HG03159 (cell line): ENCODE data around the gene RAP1GAP2.
A peak's percentile ranks its signal among the peaks of the same experiment; 100 is the strongest.
"Not testable (repeated sequence)": the region's sequence is repeated elsewhere in the genome, so short reads cannot be mapped to it uniquely, and the experiment has no call there.

Experiments
- ATAC-seq: cut with Tn5 transposase; IDR thresholded peaks from one replicate; pipeline ENCODE4 v1.9.1; 2021; ENCODE audit warnings: mild to moderate bottlenecking, moderate library complexity; ENCODE audit not compliant: unreplicated experiment

The RAP1GAP2 gene

DNA sequence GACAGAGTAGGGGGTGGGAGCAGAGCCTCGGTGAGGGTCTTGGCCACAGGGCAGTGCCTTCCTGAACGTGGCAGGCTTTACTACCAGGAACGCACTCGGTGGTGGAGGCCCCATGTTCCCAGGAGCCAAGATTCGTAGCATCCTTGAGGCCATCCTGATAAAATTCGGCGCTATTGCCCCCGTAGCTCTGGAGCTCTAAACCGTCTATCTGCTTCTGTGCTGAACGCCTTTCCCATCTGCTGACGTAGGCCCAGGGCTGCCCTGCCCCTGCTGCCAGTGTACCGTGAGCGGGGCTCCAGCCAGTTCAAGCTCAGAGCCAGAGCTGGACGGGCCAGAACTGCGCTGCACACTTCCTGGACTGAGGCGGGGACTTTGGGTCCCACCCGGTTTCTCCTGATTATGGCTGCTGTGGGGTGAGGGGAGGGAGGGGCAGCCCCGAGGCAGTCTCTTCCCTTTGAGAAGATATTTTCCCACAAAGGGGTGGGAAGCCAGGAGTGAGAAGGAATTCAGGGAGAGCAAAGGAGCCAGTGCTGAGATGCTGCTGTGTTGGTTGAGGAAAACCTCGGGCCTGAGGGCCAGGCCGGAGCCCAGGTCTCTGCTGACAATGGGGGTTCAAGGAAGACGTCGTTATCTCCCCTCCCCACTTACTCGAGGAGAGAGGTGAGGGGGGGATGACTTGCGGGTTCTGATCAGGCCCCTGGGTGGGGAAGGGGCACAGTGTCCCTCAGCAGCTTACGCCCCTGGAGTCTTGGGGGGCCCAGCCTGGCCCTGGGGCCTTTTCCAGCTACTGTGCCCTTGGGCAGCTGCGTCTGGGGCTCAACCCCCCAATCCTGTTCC is 237.7 kb downstream of the RAP1GAP2 start:
- no peak for ATAC-seq

DNA sequence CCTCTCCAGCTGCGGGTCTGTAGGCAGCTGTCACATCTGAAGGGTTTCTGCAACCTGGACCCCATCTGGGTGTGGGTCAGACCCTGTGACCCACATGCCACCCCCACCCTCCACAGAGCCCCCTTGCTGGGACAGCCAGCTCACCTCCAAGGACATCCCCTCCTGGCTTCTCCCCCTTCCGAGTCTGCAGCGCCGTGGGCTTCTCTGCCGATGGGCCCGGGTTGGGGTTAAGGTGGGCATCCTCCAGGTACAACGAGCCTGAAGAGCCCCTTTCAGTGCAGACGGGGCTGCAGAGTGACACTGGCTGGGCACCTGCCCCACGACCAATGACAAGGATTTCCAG is 238.3 kb downstream of the RAP1GAP2 start:
- ATAC-seq: no peak

DNA sequence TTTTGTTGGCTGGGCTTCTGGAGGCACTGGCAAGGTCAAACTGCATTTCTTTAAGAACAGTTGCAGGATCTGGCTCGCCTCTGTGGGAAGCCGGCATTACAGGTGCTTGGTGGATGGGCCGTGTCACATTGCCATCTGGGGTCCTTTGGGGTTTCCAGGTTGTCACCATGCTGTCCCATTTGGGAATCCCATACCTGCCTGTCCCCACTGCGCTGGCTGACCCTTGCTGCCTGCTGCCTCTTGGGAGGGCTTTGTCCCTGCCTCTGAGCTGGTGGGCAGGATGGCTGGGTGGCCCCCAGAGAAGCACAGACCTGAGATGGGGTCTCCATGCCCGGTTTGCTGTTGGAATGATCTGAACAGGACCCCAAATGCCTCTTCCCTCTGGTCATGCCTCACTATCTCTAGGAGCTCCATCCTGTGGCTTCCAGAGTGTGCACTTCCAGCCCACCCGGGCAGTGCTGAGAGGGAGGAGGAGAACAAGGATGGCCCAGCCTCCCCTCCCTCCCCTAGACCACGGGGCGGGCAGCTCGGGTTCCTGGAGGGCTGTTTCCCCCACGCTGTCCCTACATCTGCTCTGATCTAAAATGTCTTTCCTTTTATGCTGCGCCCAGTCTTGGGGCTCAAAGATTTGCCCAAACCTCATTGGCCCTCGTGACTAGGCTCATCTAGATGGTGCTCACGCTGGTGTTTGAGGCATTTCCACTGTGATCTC is 239.2 kb downstream of the RAP1GAP2 start:
- ATAC-seq: no peak

DNA sequence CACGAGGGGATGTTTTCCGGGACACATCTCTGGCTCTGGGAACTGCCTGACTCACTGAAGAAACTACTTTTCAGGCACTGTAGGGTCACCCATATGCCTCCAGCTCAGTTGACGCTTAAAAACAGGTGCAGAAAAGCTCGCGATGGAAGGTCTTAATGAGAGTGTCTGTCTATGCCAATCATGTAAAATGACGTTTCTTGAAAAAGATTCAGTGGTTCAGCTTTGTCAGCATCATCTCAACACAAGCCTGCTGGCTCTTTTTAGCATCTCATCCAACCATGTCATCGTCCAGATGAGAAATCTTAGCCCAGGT is 239.7 kb downstream of the RAP1GAP2 start:
- ATAC-seq: no peak

DNA sequence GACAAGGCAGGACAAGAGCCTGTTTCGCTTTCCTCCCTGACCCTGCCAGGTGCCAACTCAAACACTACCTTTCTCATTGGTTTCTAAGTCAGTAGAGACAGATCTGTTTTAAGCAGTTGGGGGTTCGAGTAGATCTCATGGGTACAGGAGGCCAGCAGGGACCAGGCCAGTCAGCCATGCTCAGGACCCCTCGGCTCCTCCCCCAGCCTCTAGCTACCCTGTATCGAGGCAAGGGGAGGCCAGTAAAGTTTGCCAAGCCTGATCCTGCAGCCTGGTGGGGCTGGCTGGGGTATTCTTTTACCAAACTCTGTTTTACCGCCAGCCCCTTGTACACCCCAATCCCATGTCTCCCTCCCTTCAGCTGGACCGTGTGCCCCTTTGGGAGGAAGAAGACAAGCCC is 240.6 kb downstream of the RAP1GAP2 start:
- no peak for ATAC-seq

DNA sequence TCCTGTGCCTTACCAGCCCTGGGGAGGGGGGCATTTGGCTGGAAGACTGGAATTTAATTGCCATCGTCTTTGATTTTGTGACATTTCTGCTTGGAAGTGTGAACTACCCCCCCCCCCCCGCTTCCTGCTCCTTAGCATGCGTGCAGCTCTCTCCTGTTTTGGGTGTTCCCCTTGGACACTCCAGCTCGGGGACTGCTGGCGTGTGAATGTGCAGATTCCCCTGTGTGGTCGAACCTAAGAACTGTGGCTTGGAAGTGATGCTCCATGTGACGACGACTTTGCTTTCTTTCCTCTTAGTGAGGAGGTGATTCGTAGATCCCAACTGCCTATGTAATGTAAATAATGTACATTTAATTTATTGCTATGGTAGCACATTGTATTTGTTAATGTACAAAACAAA is 241.0 kb downstream of the RAP1GAP2 start:
- ATAC-seq: no peak

DNA sequence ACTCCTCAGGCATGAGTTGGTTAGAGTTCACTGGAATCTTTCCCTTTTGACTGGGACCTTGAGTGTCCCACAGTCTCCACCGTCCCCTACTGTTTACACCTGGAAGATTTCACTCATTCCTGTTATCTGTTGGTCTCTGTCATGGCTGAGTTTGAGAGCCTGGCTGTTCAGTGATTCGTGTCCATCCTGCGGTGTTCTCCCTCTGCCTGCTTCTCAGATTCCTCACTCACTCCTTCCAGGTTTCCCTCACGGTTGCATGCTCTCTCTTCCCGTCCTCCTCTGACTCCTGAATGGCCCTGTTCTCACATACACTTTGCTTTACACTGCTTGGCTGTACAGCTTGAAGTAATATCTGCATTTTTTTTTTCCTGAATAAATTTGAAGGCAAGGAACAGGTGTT is 242.7 kb downstream of the RAP1GAP2 start:
- no peak for ATAC-seq

DNA sequence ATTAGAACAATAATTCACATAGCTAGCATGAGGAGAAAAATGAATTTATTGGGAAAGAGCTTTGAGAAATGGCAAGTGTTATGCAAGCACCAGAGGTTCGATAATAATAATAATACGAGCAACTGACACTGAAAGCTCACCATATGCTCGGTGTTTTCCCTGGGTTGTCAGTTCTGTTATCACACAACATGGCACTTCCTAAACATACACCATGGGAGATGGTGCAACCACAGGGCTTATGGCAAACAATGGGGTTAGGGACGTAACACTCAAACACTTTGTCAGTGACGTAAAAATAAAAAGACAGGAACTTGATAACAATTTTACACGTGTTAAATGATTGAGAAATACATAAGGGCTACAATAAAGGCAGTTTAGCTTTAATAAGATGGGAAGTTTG is 243.5 kb downstream of the RAP1GAP2 start:
- no peak for ATAC-seq

DNA sequence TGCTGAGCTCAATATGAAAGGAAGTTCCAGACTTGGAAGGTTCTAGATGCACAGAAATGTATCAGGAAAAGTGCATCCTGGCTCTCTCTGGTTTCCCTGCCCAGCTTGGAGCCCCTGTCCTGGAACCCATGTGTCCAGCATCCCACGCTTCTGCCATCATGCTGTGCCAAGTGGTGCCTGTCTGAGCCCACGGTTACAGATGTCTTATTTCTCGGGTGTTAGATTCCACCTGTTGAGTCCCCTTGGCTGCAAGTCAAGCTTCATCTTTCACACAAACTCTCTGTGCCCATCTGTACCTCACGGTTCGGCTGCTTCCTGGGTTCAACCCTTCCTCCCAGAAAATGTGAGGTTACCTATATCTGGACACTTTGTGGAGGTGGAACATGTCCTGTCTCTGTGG is 244.6 kb downstream of the RAP1GAP2 start:
- no peak for ATAC-seq

DNA sequence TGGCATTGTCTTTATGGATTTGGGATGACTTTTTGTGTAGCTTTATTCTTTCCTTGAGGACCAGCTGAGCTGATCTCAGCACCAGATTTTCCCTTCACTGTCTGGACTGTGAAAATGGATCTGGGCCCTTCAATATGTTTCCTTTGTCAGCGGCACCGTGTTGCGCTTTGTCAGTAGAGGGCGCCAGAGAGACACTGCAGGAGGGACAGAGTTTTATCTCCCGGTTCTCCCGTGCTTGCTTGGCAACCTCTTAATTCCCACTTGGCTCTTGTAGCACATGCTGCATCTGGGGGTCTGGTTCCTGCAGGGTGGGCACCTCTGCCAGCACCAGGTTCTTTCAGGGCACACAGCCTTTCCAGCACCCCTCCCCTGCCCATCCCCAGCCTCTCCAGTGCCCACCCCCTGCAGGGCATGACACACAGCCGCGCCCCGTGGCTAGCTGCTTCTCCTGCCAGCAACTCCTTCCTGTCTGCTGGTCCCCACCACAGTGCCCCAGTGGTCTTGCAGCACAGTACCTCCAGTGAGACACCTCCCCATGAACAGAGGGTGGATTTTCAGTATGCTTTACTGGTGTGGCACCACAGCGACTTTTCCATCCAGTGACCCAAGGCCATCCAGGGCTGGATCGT is 247.6 kb downstream of the RAP1GAP2 start:
- no peak for ATAC-seq

DNA sequence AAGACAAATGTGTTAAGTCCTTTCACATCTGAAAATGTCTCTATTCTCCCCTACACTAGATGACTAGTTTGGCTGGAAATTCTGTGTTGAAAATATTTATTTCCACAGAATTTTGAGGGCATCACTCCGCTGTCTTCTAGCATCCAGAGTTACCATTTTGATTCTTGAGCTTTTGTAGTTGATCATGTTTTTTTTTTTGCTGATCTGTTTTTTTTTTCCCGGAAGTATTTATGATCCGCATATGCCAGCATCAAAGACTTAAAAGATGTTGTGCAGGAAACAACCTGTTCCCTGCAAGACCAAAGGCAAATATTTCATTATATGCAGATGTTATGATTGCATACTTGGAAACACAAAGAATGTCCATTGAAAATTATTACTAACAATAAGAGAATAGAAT is 250.5 kb downstream of the RAP1GAP2 start:
- no peak for ATAC-seq

DNA sequence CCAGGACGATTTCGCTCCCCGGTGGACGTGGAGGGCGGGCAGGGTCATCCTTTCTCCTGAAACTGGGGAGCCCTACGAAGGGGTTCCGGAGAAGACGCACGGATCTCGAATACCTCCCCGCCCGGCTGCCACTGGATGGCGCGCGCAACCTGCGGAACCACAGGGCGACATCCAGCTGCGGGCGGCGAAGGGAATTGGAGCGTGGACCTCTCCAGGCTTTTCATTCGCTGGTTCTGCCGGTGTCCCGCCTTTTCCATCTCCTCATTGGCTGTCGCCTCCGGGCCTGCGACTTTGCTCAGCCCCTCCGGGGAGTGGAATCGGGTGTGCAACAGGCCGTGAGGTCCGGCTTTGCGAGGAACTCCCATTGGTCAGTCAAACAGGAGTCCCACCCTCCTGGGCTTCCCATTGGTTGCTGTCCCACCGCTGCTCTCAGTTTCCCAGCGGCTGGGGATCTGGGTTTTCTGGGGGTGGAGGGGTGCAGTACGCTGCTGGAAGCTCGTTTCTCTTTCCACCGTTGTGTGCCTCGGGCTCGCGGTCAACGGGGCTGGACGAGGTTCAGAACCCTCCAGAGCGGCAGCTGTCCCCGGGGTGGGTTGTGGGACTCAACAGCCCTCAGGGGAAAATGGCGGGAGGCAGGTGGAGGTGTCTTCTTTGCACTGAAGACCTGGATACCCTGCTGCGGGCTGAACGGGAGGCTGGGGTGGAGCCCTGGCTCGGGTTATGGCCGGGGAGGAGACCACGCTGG is 252.7 kb downstream of the RAP1GAP2 start:
- ATAC-seq: peak; percentile 97

DNA sequence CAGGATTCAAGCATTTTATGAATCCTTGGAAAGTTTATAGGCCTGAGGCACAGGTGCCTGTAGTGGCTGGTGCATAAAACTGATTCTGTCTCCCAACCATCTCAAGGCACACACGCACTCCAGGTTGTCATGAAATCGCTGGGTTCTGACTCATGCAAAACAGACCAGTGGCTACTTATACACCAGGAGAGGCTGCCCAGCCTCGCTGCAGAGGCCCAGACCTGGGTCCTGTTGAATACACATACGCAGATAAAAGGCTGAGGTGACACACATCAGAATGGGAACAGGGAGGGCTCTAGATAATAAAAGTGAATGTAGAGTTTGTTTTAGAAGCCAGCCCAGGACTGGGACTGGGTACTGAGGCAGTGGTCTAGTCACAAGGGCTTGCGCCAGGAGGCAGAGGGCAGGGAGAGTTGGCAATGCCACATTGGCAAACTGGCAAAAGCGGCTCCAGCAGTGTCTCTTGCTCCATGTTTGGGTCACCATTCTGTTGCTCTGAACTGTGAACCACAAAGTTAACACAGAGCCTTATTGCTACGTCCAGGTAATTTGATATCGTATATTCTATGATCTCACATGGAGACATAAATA is 253.6 kb downstream of the RAP1GAP2 start:
- no peak for ATAC-seq

DNA sequence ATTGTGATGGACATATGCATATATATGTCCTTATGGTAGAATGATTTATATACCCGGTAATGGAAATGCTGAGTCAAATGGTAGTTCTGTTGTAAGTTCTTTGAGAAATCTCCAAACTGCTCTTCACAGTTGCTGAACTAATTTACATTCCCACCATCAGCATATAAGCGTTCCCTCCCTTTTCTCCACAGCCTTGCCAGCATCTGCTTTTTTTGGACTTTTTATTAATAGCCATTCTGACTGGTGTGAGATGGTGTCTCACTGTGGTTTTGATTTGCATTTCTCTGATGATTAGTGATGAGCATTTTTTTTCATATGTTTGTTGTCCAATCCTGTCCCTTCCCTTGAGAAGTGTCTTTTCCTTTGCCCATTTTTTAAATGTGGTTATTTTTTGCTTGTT is 258.6 kb downstream of the RAP1GAP2 start:
- not testable (repeated sequence) for ATAC-seq

DNA sequence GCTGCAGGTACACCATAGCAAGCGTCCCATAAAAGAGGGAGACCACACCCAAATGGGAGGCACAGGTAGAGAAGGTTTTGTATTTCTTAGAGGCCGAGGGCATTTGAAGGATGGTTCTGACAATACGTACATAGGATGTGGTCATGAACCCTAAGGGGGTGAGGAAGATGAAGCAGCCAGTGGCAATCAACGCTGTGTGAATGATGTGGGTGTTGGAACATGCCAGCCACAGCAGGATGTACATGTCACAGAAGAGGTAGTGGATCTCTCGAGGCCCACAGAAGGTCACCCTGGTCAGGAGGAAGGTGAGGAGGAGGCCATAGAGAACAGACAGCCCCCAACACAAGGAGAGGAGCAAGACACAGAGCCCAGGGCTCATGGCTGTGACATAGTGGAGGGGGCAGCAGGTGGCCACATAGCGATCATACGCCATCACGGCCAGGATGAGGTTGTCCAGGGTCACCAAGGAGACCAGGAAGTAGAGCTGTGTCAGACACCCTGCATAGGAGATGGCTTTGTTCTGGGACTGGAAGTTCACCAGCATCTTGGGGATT is 266.7 kb downstream of the RAP1GAP2 start:
- not testable (repeated sequence) for ATAC-seq

DNA sequence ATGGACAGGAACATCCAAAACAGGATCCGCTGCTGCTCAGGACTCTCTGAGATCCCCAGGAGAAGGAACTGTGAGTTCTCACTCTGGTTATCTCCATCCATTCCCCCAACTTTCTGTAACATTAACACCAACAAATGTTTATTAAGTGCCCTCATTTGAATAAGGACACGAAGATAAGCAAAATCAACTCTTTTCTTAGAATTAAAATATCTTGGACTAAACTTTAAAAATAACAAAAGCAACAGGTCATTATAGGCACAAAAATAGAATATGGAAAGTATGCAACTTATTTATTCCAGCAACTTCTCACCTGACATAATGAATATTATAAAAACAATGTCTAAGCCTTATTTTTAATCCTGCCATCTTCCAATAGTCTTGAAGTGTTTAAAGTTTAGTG is 267.3 kb downstream of the RAP1GAP2 start, which contains the start of gene OR1D5:
Gene OR1D5 (minus strand): TSS at position 101 of the 400 bp plus-strand sequence. CDS start 0 bp downstream, at position 101.
- not testable (repeated sequence) for ATAC-seq

DNA sequence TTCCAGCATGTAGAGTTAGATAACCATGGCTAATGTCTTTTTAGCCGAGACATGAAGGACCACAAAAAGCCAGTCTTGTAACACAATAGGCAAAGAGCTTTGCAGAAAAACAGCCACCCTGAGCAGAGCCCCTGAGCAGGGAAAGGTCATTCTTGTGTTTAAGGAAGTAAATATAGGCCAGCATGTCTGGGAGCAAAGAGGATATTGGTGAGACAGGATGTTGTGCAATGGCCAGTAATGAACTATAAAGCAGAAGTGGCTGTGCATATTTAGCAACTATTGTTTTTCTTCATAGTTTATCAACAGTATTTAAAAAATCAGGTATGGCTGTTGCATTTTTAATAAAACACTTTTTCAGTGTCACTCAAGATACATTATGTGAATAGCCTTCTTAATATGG is 269.0 kb downstream of the RAP1GAP2 start:
- not testable (repeated sequence) for ATAC-seq

DNA sequence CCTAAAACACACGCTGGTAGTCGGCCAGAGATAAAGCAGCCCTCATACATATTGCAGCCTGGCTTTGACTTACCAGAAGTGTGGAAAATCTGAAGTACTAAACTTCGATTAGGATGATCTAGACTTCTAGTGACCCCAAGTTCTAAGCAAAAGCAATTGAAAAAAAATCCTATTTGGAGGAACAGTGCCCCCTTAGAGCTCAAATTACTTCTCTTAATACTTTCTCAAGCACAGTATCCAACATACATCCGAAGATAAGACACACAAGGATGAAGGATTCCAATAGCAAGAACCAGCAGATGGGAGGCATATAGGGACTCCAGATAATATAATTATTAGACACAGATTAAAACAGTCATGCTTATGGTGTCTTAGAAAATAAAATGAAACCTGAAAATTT is 277.6 kb downstream of the RAP1GAP2 start:
- not testable (repeated sequence) for ATAC-seq
